Activated naive CD4-positive, alpha-beta T cell treated with Interleukin-2 at 50 U/mL for 16 hours (primary cell): ENCODE measurements around the gene KIAA1671.

Experiments
- DNase-seq: peaks from one replicate; pipeline ENCODE4 v3.0.0-alpha.2; 2020

KIAA1671 gene

GRCh38 chr22:25120761-25121212, 168.3 kb downstream of the KIAA1671 start:
- no peak for DNase-seq

GRCh38 chr22:25122136-25122764, 169.7 kb downstream of the KIAA1671 start:
- no peak for DNase-seq

- no peak for DNase-seq
Measured at GRCh38 chr22:25123677-25124076, 171.2 kb downstream of the KIAA1671 start.

- DNase-seq: no peak
Measured at GRCh38 chr22:25125693-25126357, 173.3 kb downstream of the KIAA1671 start.

- no peak for DNase-seq
Measured at GRCh38 chr22:25126510-25126909, 174.0 kb downstream of the KIAA1671 start.

- DNase-seq: no peak
Measured at GRCh38 chr22:25127318-25127717, 174.8 kb downstream of the KIAA1671 start.

GRCh38 chr22:25130462-25130861, 177.9 kb downstream of the KIAA1671 start:
- DNase-seq: no peak

GRCh38 chr22:25131198-25131887, 178.8 kb downstream of the KIAA1671 start:
- no peak for DNase-seq

- no peak for DNase-seq
Measured at GRCh38 chr22:25134028-25134427, 181.5 kb downstream of the KIAA1671 start.

- no peak for DNase-seq
Measured at GRCh38 chr22:25134451-25134850, 181.9 kb downstream of the KIAA1671 start.

- no peak for DNase-seq
Measured at GRCh38 chr22:25136953-25137576, 184.5 kb downstream of the KIAA1671 start.

- no peak for DNase-seq
Measured at GRCh38 chr22:25137577-25138525, 185.3 kb downstream of the KIAA1671 start.

GRCh38 chr22:25139062-25139461, 186.5 kb downstream of the KIAA1671 start:
- no peak for DNase-seq

- DNase-seq: no peak
Measured at GRCh38 chr22:25142102-25142501, 189.6 kb downstream of the KIAA1671 start.

- no peak for DNase-seq
Measured at GRCh38 chr22:25143156-25144076, 190.9 kb downstream of the KIAA1671 start.

GRCh38 chr22:25144522-25144921, 192.0 kb downstream of the KIAA1671 start:
- no peak for DNase-seq

GRCh38 chr22:25146307-25146706, 193.8 kb downstream of the KIAA1671 start:
- DNase-seq: no peak

GRCh38 chr22:25146906-25147641, 194.6 kb downstream of the KIAA1671 start:
- no peak for DNase-seq

- no peak for DNase-seq
Measured at GRCh38 chr22:25147642-25147928, 195.1 kb downstream of the KIAA1671 start.

GRCh38 chr22:25148149-25148691, 195.7 kb downstream of the KIAA1671 start:
- no peak for DNase-seq
